Right lobe of liver (tissue), 6 donors: ENCODE measurements around the gene ANO4. TPM values are rescaled to one million over a fixed set of nuclear protein-coding genes. Genes with fewer than 3 reads are reported as not detected.

ENCODE experiments used
- ATAC-seq, 4 donors: fragments of 200-7000 bp; cut with Tn5 transposase; one replicate each; pipeline ENCODE4 v1.9.1; 2020; ENCODE audit warnings: mild to moderate bottlenecking in 4 of 4, moderate library complexity in 4 of 4
- DNase-seq, 3 donors: peaks; one replicate each; pipeline ENCODE4 v3.0.0-alpha.2; 2020
- H3K27ac ChIP-seq, 3 donors: fragments of 200-600 bp; one replicate each; pipeline ENCODE4 v1.8.0; 2022
- H3K27me3 ChIP-seq, 2 donors: fragments of 200-600 bp; one replicate each; pipeline ENCODE4 v1.8.0; 2022
- H3K36me3 ChIP-seq, 4 donors: fragments of 200-600 bp; sonication (generic) in 1 of 4; one replicate each; pipeline versions ENCODE4 v1.5.1 to v1.8.0; 2017 to 2022; ENCODE audit warnings: control low read depth in 1 of 4
- H3K4me1 ChIP-seq, 4 donors: fragments of 200-600 bp; sonication (generic) in 1 of 4; one replicate each; pipeline versions ENCODE4 v1.5.1 to v1.8.0; 2017 to 2022; ENCODE audit warnings: control low read depth in 1 of 4
- H3K4me3 ChIP-seq, 3 donors: fragments of 200-600 bp; one replicate each; pipeline ENCODE4 v1.8.0; 2022
- H3K9me3 ChIP-seq, 4 donors: fragments of 200-600 bp; sonication (generic) in 1 of 4; one replicate each; pipeline versions ENCODE4 v1.5.1 to v1.8.0; 2017 to 2022; ENCODE audit warnings: control low read depth in 1 of 4
- POLR2A ChIP-seq: fragments of 450-650 bp; IDR thresholded peaks from one replicate; pipeline ENCODE4 v1.6.1; 2017; ENCODE audit warnings: antibody characterized with exemption, mild to moderate bottlenecking
- WGBS: methylation state at CpG from one replicate; pipeline ENCODE4 v1.1.6; 2018; ENCODE audit warnings: low coverage, low lambda C conversion rate; ENCODE audit not compliant: insufficient coverage; ENCODE audit errors: missing lambda C conversion rate; 5-methylcytosine and 5-hydroxymethylcytosine counted together
- intact Hi-C, 2 donors: fragments of 100-400 bp; cut with DNase I; formaldehyde crosslinking; loops; one replicate each; pipeline versions ENCODE4 v1.11.2 to v1.14.1; 2022
- total RNA-seq, 6 experiments: library from RNA; depleted of rRNA in 2 of 6; stranded (reverse); fragments of >200 nt in 2 of 6; fragmentation: NEBNext Ultra II Directional in 3 of 6; extraction: Animal tissue kit (Norgen Biotek cat#: 25700) in 3 of 6; gene quantifications; one replicate each; pipeline versions ENCODE4 v1.1.0 to v1.2.4, GENCODE V29; 2016 to 2023
- TF ChIP-seq, protein P1 (sequence below), 4 donors: fragments of 200-600 bp in 3 of 4; fragments of 450-650 bp in 1 of 4; IDR thresholded peaks; one replicate each; pipeline versions ENCODE4 v1.5.1 to v1.8.0; 2016 to 2022; ENCODE audit warnings: antibody characterized with exemption in 4 of 4, mild to moderate bottlenecking in 2 of 4
- donor health status: DM: no; HTN: yes; CAD: no.
- donor health status: DM: no; HTN: no; CAD: no.
- donor health status: DM: no; HTN: no; CAD: no.
- donor health status: DM: no; HTN: yes; CAD: no.
- donor health status: DM: no; HTN: yes; CAD: no.

ANO4 gene
- total RNA-seq, 6 experiments from 2014 or later, result 0.13 TPM; not detected in 5

DNA sequence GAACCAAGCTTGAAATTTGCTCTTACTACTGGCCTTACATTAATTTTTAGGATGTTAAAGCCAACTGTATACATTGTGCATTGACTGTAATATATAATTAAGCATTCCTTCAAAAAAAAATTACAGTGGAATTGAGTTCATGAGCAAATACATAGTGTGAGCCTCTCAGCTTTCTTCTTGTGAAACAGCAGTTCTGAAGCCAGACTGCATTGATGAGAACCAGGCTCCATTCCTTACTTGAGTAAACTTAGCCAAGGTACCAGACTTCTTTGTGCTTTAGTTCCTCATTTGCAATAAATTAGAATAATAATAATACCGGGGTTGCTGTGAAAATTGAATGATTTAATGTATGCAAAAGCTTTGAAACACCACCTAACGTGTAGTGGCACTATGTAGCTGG, 169.5 kb downstream of the ANO4 start:
- H3K9me3 ChIP-seq, result no peaks in the 10 kb centered on the region
- TF ChIP-seq POLR2A, result no peak
- TF ChIP-seq, protein P1, sequence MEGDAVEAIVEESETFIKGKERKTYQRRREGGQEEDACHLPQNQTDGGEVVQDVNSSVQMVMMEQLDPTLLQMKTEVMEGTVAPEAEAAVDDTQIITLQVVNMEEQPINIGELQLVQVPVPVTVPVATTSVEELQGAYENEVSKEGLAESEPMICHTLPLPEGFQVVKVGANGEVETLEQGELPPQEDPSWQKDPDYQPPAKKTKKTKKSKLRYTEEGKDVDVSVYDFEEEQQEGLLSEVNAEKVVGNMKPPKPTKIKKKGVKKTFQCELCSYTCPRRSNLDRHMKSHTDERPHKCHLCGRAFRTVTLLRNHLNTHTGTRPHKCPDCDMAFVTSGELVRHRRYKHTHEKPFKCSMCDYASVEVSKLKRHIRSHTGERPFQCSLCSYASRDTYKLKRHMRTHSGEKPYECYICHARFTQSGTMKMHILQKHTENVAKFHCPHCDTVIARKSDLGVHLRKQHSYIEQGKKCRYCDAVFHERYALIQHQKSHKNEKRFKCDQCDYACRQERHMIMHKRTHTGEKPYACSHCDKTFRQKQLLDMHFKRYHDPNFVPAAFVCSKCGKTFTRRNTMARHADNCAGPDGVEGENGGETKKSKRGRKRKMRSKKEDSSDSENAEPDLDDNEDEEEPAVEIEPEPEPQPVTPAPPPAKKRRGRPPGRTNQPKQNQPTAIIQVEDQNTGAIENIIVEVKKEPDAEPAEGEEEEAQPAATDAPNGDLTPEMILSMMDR (IDR thresholded peaks at IDR 0.05), result no peak
- no peak for DNase-seq
- 37% methylated on average over 2 of the region's 2 CpGs for WGBS
- no peak for ATAC-seq
- no peak overlapping the region for H3K4me3 ChIP-seq
- no peaks in the 10 kb centered on the region for H3K36me3 ChIP-seq
- intact Hi-C loops, result no loop called here
- no peaks in the 10 kb centered on the region for H3K27me3 ChIP-seq
- H3K4me1 ChIP-seq, result no peaks in the 10 kb centered on the region
- H3K27ac ChIP-seq, result no peak overlapping the region

DNA sequence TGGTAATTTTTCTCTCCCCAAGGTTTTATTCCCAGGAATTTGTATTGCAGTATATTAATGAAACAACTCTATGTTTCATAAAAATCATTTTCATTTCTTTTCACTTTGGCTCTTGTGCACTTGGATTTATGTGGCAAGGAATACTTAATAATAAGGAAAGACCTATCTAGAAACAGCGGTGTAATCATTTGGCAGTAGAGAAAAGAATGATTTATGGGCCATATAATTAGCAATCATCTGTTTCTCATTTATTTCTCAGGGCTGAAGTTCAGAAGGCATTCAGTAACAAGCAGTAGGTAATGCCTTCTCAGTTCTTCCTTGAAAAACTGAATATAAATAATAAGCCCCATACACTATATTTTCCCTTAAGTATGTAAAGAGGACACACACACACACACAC, 172.6 kb downstream of the ANO4 start:
- Histone ChIP-seq H3K27me3 (no peaks in the 10 kb centered on the region), H3K9me3 (no peaks in the 10 kb centered on the region), H3K27ac (no peak overlapping the region), H3K4me3 (no peak overlapping the region), H3K4me1 (no peaks in the 10 kb centered on the region), H3K36me3 (no peaks in the 10 kb centered on the region)
- ATAC-seq (no peak), DNase-seq (no peak)
- TF ChIP-seq, protein P1 (IDR thresholded peaks at IDR 0.05), result no peak
- no peak for TF ChIP-seq POLR2A
- intact Hi-C loops, result no loop called here
- WGBS, result 72% methylated on average over 1 of the region's 1 CpG

GRCh38 chr12:100970894-100971293, 176.3 kb downstream of the ANO4 start:
- TF ChIP-seq, protein P1 (IDR thresholded peaks at IDR 0.05), result no peak
- TF ChIP-seq POLR2A, result no peak
- H3K27ac ChIP-seq, result no peak overlapping the region
- ATAC-seq (no peak), DNase-seq (no peak)
- H3K4me1 ChIP-seq, result no peaks in the 10 kb centered on the region
- no peaks in the 10 kb centered on the region for H3K36me3 ChIP-seq
- intact Hi-C loops, result no loop called here
- H3K9me3 ChIP-seq, result no peaks in the 10 kb centered on the region
- H3K27me3 ChIP-seq, result no peaks in the 10 kb centered on the region
- H3K4me3 ChIP-seq, result no peak overlapping the region
- WGBS, result 72% methylated on average over 4 of the region's 4 CpGs

GRCh38 chr12:100972121-100972520, 177.5 kb downstream of the ANO4 start:
- TF ChIP-seq, protein P1 (IDR thresholded peaks at IDR 0.05), result no peak
- TF ChIP-seq POLR2A, result no peak
- Histone ChIP-seq H3K4me3 (no peak overlapping the region), H3K27ac (no peak overlapping the region), H3K9me3 (no peaks in the 10 kb centered on the region), H3K4me1 (no peaks in the 10 kb centered on the region), H3K27me3 (no peaks in the 10 kb centered on the region), H3K36me3 (no peaks in the 10 kb centered on the region)
- intact Hi-C loops, result no loop called here
- WGBS, result 69% methylated on average over 2 of the region's 2 CpGs
- DNase-seq, result no peak
- ATAC-seq, result no peak

- Histone ChIP-seq H3K27me3 (no peaks in the 10 kb centered on the region), H3K4me3 (no peak overlapping the region), H3K36me3 (no peaks in the 10 kb centered on the region), H3K9me3 (no peaks in the 10 kb centered on the region), H3K4me1 (no peaks in the 10 kb centered on the region), H3K27ac (no peak overlapping the region)
- DNase-seq, result no peak
- intact Hi-C loops, result no loop called here
- TF ChIP-seq, protein P1 (IDR thresholded peaks at IDR 0.05), result no peak
- TF ChIP-seq POLR2A, result no peak
- 26% methylated on average over 3 of the region's 3 CpGs for WGBS
- no peak for ATAC-seq
Measured at GRCh38 chr12:100974341-100974740, 179.8 kb downstream of the ANO4 start.
